Fibroblast of skin of left biceps (primary cell): ENCODE data around the gene PRKAB2.
"Not testable (repeated sequence)": the region's sequence is repeated elsewhere in the genome, so short reads cannot be mapped to it uniquely, and the experiment has no call there.

Experiments
- DNase-seq, 2 experiments: peaks; one replicate each; pipeline ENCODE4 v3.0.0-alpha.2; 2013; ENCODE audit warnings: low read depth in 2 of 2

PRKAB2 gene

GRCh38 chr1:147172168-147173016 lies at the start of gene PRKAB2:
TSS of gene PRKAB2 (minus strand) at chr1:147172470. CDS start at chr1:147172144, 326 bp downstream.
- peak; percentile 93 to 94 for DNase-seq

GRCh38 chr1:147218606-147219005 lies 46.3 kb upstream of the PRKAB2 start:
- DNase-seq = no peak

GRCh38 chr1:147217141-147217540 lies 44.9 kb upstream of the PRKAB2 start:
- DNase-seq = no peak

- no peak for DNase-seq
Observed at GRCh38 chr1:147216124-147216523, 43.9 kb upstream of the PRKAB2 start.

GRCh38 chr1:147215540-147215916 lies 43.3 kb upstream of the PRKAB2 start:
- DNase-seq = no peak

GRCh38 chr1:147214842-147215539 lies 42.7 kb upstream of the PRKAB2 start:
- no peak for DNase-seq

GRCh38 chr1:147214325-147214724 lies 42.1 kb upstream of the PRKAB2 start:
- DNase-seq = no peak

GRCh38 chr1:147213271-147213670 lies 41.0 kb upstream of the PRKAB2 start:
- DNase-seq = no peak

- no peak for DNase-seq
Observed at GRCh38 chr1:147211577-147211976, 39.3 kb upstream of the PRKAB2 start.

GRCh38 chr1:147210987-147211386 lies 38.7 kb upstream of the PRKAB2 start:
- DNase-seq = no peak

- DNase-seq = no peak
Observed at GRCh38 chr1:147209825-147210821, 37.9 kb upstream of the PRKAB2 start.

GRCh38 chr1:147208619-147209018 lies 36.3 kb upstream of the PRKAB2 start:
- DNase-seq = no peak

- no peak for DNase-seq
Observed at GRCh38 chr1:147207192-147207591, 34.9 kb upstream of the PRKAB2 start.

- DNase-seq = no peak
Observed at GRCh38 chr1:147204080-147204479, 31.8 kb upstream of the PRKAB2 start.

GRCh38 chr1:147202576-147202975 lies 30.3 kb upstream of the PRKAB2 start:
- DNase-seq = no peak

- no peak for DNase-seq
Observed at GRCh38 chr1:147201786-147202185, 29.5 kb upstream of the PRKAB2 start.

- DNase-seq = no peak
Observed at GRCh38 chr1:147201276-147201675, 29.0 kb upstream of the PRKAB2 start.

- not testable (repeated sequence) for DNase-seq
Observed at GRCh38 chr1:147197324-147197723, 25.1 kb upstream of the PRKAB2 start.

GRCh38 chr1:147189514-147189913 lies 17.2 kb upstream of the PRKAB2 start:
- DNase-seq = no peak

GRCh38 chr1:147185432-147185831 lies 13.2 kb upstream of the PRKAB2 start:
- no peak for DNase-seq

- no peak for DNase-seq
Observed at GRCh38 chr1:147177611-147178380, 5.5 kb upstream of the PRKAB2 start.
